Measurements from ENCODE around the gene GOLGA5. TPM values are rescaled to one million over a fixed set of nuclear protein-coding genes. Genes with fewer than 3 reads are reported as not detected.
"Not testable (repeated sequence)": the region's sequence is repeated elsewhere in the genome, so short reads cannot be mapped to it uniquely, and the experiment has no call there.

GOLGA5 gene
- total RNA-seq, 1 experiment from 2014 or later = 25.4 TPM

- H2BK12ac ChIP-seq (ENCODE audit: insufficient read length, low read depth, low read length) = no peak overlapping the region
- no peak overlapping the region for H4K8ac ChIP-seq (replicated peaks; ENCODE audit: insufficient read length, low read depth, low read length)
- no peaks in the 10 kb centered on the region for H4K20me1 ChIP-seq (ENCODE audit: control insufficient read depth, insufficient read depth, insufficient read length)
- H3K4ac ChIP-seq (ENCODE audit: low read depth, low read length) = no peak overlapping the region
- H2BK15ac ChIP-seq (ENCODE audit: low read depth, low read length) = no peak overlapping the region
- no peak for TF ChIP-seq CTCF (conservative IDR thresholded peaks at IDR 0.05)
- Mint-ChIP-seq H3K4me1 (0 out of 4 replicates have a peak, but pooled peaks cover 0 to 2% of the 10 kb centered on the region in 2 experiments), H3K27me3 (ENCODE audit: low read depth) (peaks cover 15% of the 10 kb centered on the region), H3K4me3 (no peak overlapping the region; a peak in 1 of 5 replicates), H3K27ac (no peak overlapping the region), H3K9me3 (peaks cover 0 to 2% of the 10 kb centered on the region in 2 experiments; a peak in 2 of 5 replicates), H3K36me3 (ENCODE audit: insufficient read depth in 1 of 3, low read depth in 3 of 3) (no peaks in the 10 kb centered on the region)
- no peak overlapping the region for H4K91ac ChIP-seq (ENCODE audit: insufficient read length, low read depth, low read length)
- H2BK20ac ChIP-seq (ENCODE audit: low read depth, low read length, poor library complexity, severe bottlenecking) = no peak overlapping the region
- H3K18ac ChIP-seq (ENCODE audit: insufficient read length, low read depth, low read length) = no peak overlapping the region
- no peak overlapping the region for H2BK120ac ChIP-seq (ENCODE audit: low read depth, low read length, poor library complexity, severe bottlenecking)
- H3K23ac ChIP-seq (ENCODE audit: insufficient read length, low read depth, low read length) = no peak overlapping the region
- no peaks in the 10 kb centered on the region for H3K4me1 ChIP-seq (ENCODE audit: insufficient read depth, low read length)
- no peak overlapping the region for H3K14ac ChIP-seq (ENCODE audit: insufficient read depth, low read length)
- H3K4me2 ChIP-seq (ENCODE audit: insufficient read depth, insufficient read length, low read length) = no peak overlapping the region
- H2BK5ac ChIP-seq (ENCODE audit: insufficient read length, low read length) = no peak overlapping the region
- H2AK5ac ChIP-seq (ENCODE audit: insufficient read length, low read length) = no peak overlapping the region
- no peak overlapping the region for H3K27ac ChIP-seq (ENCODE audit: insufficient read length, low read depth, low read length)
- H3K79me1 ChIP-seq (ENCODE audit: insufficient read depth, low read depth, low read length, poor library complexity, severe bottlenecking) = no peaks in the 10 kb centered on the region
- H2AFZ ChIP-seq (ENCODE audit: low read length) = no peak overlapping the region
- H3K23me2 ChIP-seq (ENCODE audit: insufficient read length, low read depth, low read length, poor library complexity, severe bottlenecking) = no peaks in the 10 kb centered on the region
- no peak for DNase-seq
- no peak overlapping the region for H4K5ac ChIP-seq (ENCODE audit: insufficient read length, low read depth, low read length)
- no peaks in the 10 kb centered on the region for H3K79me2 ChIP-seq (ENCODE audit: insufficient read depth, low read length)
- H3K27me3 ChIP-seq (ENCODE audit: insufficient read depth, low read length) = no peaks in the 10 kb centered on the region
- no peaks in the 10 kb centered on the region for H3K9me3 ChIP-seq (ENCODE audit: control insufficient read depth, low read depth, low read length)
- no peak overlapping the region for H3K9ac ChIP-seq (ENCODE audit: extremely low read depth, insufficient read length, low read length)
- H3K56ac ChIP-seq (ENCODE audit: insufficient read length, low read depth, low read length) = no peak overlapping the region
- WGBS (ENCODE audit: extremely low coverage, insufficient read length, low lambda C conversion rate) = no CpG with 5 or more reads among the region's 7 CpGs
- H3T11ph ChIP-seq (ENCODE audit: low read length) = no peak overlapping the region
These were observed 33.6 kb upstream of the GOLGA5 start for GRCh38 chr14:92760524-92760805.

- H3K27me3 ChIP-seq (ENCODE audit: insufficient read depth, low read length); H3K4me2 ChIP-seq (ENCODE audit: insufficient read depth, insufficient read length, low read length); DNase-seq; H3K9me3 ChIP-seq (ENCODE audit: control insufficient read depth, low read depth, low read length); H2AK5ac ChIP-seq (ENCODE audit: insufficient read length, low read length); H3K27ac Mint-ChIP-seq; H3K14ac ChIP-seq (ENCODE audit: insufficient read depth, low read length); H4K5ac ChIP-seq (ENCODE audit: insufficient read length, low read depth, low read length); H2BK15ac ChIP-seq (ENCODE audit: low read depth, low read length); H3K9me3 Mint-ChIP-seq; H4K91ac ChIP-seq (ENCODE audit: insufficient read length, low read depth, low read length); H2AFZ ChIP-seq (ENCODE audit: low read length); H4K20me1 ChIP-seq (ENCODE audit: control insufficient read depth, insufficient read depth, insufficient read length); H3K79me1 ChIP-seq (ENCODE audit: insufficient read depth, low read depth, low read length, poor library complexity, severe bottlenecking); H3K23ac ChIP-seq (ENCODE audit: insufficient read length, low read depth, low read length); H3K36me3 Mint-ChIP-seq (ENCODE audit: insufficient read depth in 1 of 3, low read depth in 3 of 3); H3K4me1 Mint-ChIP-seq; H2BK120ac ChIP-seq (ENCODE audit: low read depth, low read length, poor library complexity, severe bottlenecking); H3K23me2 ChIP-seq (ENCODE audit: insufficient read length, low read depth, low read length, poor library complexity, severe bottlenecking); H4K8ac ChIP-seq (replicated peaks; ENCODE audit: insufficient read length, low read depth, low read length); H3K4me3 Mint-ChIP-seq; H3K79me2 ChIP-seq (ENCODE audit: insufficient read depth, low read length); H3T11ph ChIP-seq (ENCODE audit: low read length); H3K18ac ChIP-seq (ENCODE audit: insufficient read length, low read depth, low read length); H3K9ac ChIP-seq (ENCODE audit: extremely low read depth, insufficient read length, low read length); H3K27ac ChIP-seq (ENCODE audit: insufficient read length, low read depth, low read length); H2BK12ac ChIP-seq (ENCODE audit: insufficient read length, low read depth, low read length); H3K4me1 ChIP-seq (ENCODE audit: insufficient read depth, low read length); H2BK20ac ChIP-seq (ENCODE audit: low read depth, low read length, poor library complexity, severe bottlenecking); H3K56ac ChIP-seq (ENCODE audit: insufficient read length, low read depth, low read length); H3K4ac ChIP-seq (ENCODE audit: low read depth, low read length); H2BK5ac ChIP-seq (ENCODE audit: insufficient read length, low read length): not testable (repeated sequence)
- H3K27me3 Mint-ChIP-seq (ENCODE audit: low read depth) = peaks cover 18% of the 10 kb centered on the region
- no CpG with 5 or more reads among the region's 5 CpGs for WGBS (ENCODE audit: extremely low coverage, insufficient read length, low lambda C conversion rate)
These were observed 30.2 kb upstream of the GOLGA5 start for GRCh38 chr14:92763666-92764631.

Measured in H9 (cell line).